Duodenal mucosa (tissue), 2 donors: Measurements from ENCODE around the gene RBBP6.

ENCODE experiments used
- H3K27ac ChIP-seq: one replicate; pipeline ENCODE4 v1.7.0; 2013; ENCODE audit warnings: low read depth, low read length
- H3K27me3 ChIP-seq, 2 donors: one replicate each; pipeline ENCODE4 v1.7.0; 2013; ENCODE audit warnings: low read length in 2 of 2, control low read depth in 1 of 2; ENCODE audit not compliant: insufficient read depth in 2 of 2, control insufficient read depth in 1 of 2
- H3K36me3 ChIP-seq, 2 donors: one replicate each; pipeline ENCODE4 v1.7.0; 2013; ENCODE audit warnings: low read length in 2 of 2, control low read depth in 1 of 2; ENCODE audit not compliant: insufficient read depth in 2 of 2, control insufficient read depth in 1 of 2
- H3K4me1 ChIP-seq, 2 donors: one replicate each; pipeline ENCODE4 v1.7.0; 2013; ENCODE audit warnings: low read length in 2 of 2, control low read depth in 1 of 2; ENCODE audit not compliant: insufficient read depth in 2 of 2, control insufficient read depth in 1 of 2
- H3K4me3 ChIP-seq, 2 donors: one replicate each; pipeline ENCODE4 v1.7.0; 2013; ENCODE audit warnings: low read length in 2 of 2, low read depth in 1 of 2
- H3K9ac ChIP-seq, 2 donors: one replicate each; pipeline ENCODE4 v1.7.0; 2013; ENCODE audit warnings: low read length in 2 of 2, low read depth in 1 of 2
- H3K9me3 ChIP-seq, 2 donors: one replicate each; pipeline ENCODE4 v1.7.0; 2013; ENCODE audit warnings: low read length in 2 of 2, control low read depth in 1 of 2; ENCODE audit not compliant: control insufficient read depth in 1 of 2

RBBP6 gene

GRCh38 chr16:24508614-24509013, 30.8 kb upstream of the RBBP6 start:
- H3K36me3 ChIP-seq, result no peaks in the 10 kb centered on the region
- no peaks in the 10 kb centered on the region for H3K27me3 ChIP-seq
- no peak overlapping the region for H3K4me3 ChIP-seq
- no peak overlapping the region for H3K9ac ChIP-seq
- no peak overlapping the region for H3K27ac ChIP-seq
- no peaks in the 10 kb centered on the region for H3K9me3 ChIP-seq
- no peaks in the 10 kb centered on the region for H3K4me1 ChIP-seq

GRCh38 chr16:24509536-24509935, 29.8 kb upstream of the RBBP6 start:
- H3K9me3 ChIP-seq, result no peaks in the 10 kb centered on the region
- no peak overlapping the region for H3K9ac ChIP-seq
- no peaks in the 10 kb centered on the region for H3K27me3 ChIP-seq
- no peaks in the 10 kb centered on the region for H3K36me3 ChIP-seq
- no peaks in the 10 kb centered on the region for H3K4me1 ChIP-seq
- no peak overlapping the region for H3K27ac ChIP-seq
- H3K4me3 ChIP-seq, result no peak overlapping the region

- Histone ChIP-seq H3K9me3 (no peaks in the 10 kb centered on the region), H3K36me3 (no peaks in the 10 kb centered on the region), H3K4me1 (no peaks in the 10 kb centered on the region), H3K9ac (no peak overlapping the region), H3K4me3 (no peak overlapping the region), H3K27me3 (no peaks in the 10 kb centered on the region), H3K27ac (no peak overlapping the region)
Observed at GRCh38 chr16:24511174-24511573, 28.2 kb upstream of the RBBP6 start.

- Histone ChIP-seq H3K4me1 (peaks cover 0 to under 1% of the 10 kb centered on the region in 2 donors), H3K27ac (no peak overlapping the region), H3K9ac (no peak overlapping the region), H3K4me3 (no peak overlapping the region), H3K27me3 (no peaks in the 10 kb centered on the region), H3K36me3 (no peaks in the 10 kb centered on the region), H3K9me3 (no peaks in the 10 kb centered on the region)
Observed at GRCh38 chr16:24511792-24512191, 27.6 kb upstream of the RBBP6 start.

GRCh38 chr16:24514096-24514495, 25.3 kb upstream of the RBBP6 start:
- Histone ChIP-seq H3K4me3 (no peak overlapping the region), H3K27ac (no peak overlapping the region), H3K9me3 (no peaks in the 10 kb centered on the region), H3K36me3 (no peaks in the 10 kb centered on the region), H3K4me1 (peaks cover 0 to 3% of the 10 kb centered on the region in 2 donors), H3K9ac (no peak overlapping the region), H3K27me3 (no peaks in the 10 kb centered on the region)

GRCh38 chr16:24515186-24515585, 24.2 kb upstream of the RBBP6 start:
- Histone ChIP-seq H3K27me3 (no peaks in the 10 kb centered on the region), H3K27ac (no peak overlapping the region), H3K9ac (no peak overlapping the region), H3K36me3 (no peaks in the 10 kb centered on the region), H3K4me3 (no peak overlapping the region), H3K4me1 (peaks cover 0 to 3% of the 10 kb centered on the region in 2 donors), H3K9me3 (no peaks in the 10 kb centered on the region)

- no peak overlapping the region for H3K9ac ChIP-seq
Observed at GRCh38 chr16:24516900-24517669, 22.3 kb upstream of the RBBP6 start.

GRCh38 chr16:24518498-24518897, 20.9 kb upstream of the RBBP6 start:
- Histone ChIP-seq H3K4me1 (peaks cover 0 to 3% of the 10 kb centered on the region in 2 donors), H3K9ac (no peak overlapping the region), H3K4me3 (no peak overlapping the region), H3K9me3 (no peaks in the 10 kb centered on the region), H3K27me3 (no peaks in the 10 kb centered on the region), H3K36me3 (no peaks in the 10 kb centered on the region), H3K27ac (no peak overlapping the region)

More at GRCh38 chr16:24516900-24517669, 22.3 kb upstream of the RBBP6 start:
- no peaks in the 10 kb centered on the region for H3K36me3 ChIP-seq
- H3K4me1 ChIP-seq, result peaks cover 0 to 3% of the 10 kb centered on the region in 2 donors
- H3K27ac ChIP-seq, result no peak overlapping the region
- H3K4me3 ChIP-seq, result peak overlapping the region in 1 of 2 donors; percentile 10
- H3K27me3 ChIP-seq, result no peaks in the 10 kb centered on the region
- H3K9me3 ChIP-seq, result no peaks in the 10 kb centered on the region

GRCh38 chr16:24520983-24521382, 18.4 kb upstream of the RBBP6 start:
- Histone ChIP-seq H3K9me3 (no peaks in the 10 kb centered on the region), H3K4me3 (no peak overlapping the region)

GRCh38 chr16:24522751-24523150, 16.6 kb upstream of the RBBP6 start:
- H3K36me3 ChIP-seq, result no peaks in the 10 kb centered on the region
- no peaks in the 10 kb centered on the region for H3K4me1 ChIP-seq
- H3K4me3 ChIP-seq, result no peak overlapping the region
- no peaks in the 10 kb centered on the region for H3K27me3 ChIP-seq
- H3K9ac ChIP-seq, result no peak overlapping the region
- H3K9me3 ChIP-seq, result no peaks in the 10 kb centered on the region
- H3K27ac ChIP-seq, result no peak overlapping the region

More at GRCh38 chr16:24520983-24521382, 18.4 kb upstream of the RBBP6 start:
- Histone ChIP-seq H3K9ac (no peak overlapping the region), H3K27me3 (no peaks in the 10 kb centered on the region), H3K36me3 (no peaks in the 10 kb centered on the region), H3K4me1 (peaks cover 0 to 3% of the 10 kb centered on the region in 2 donors), H3K27ac (no peak overlapping the region)
